ENCODE data around the gene SETD2. TPM values are rescaled to one million over a fixed set of nuclear protein-coding genes. Genes with fewer than 3 reads are reported as not detected.

SETD2 gene
- total and polyA plus RNA-seq, 2 experiments from 2014 or later = 11.9 to 37.8 TPM

DNA sequence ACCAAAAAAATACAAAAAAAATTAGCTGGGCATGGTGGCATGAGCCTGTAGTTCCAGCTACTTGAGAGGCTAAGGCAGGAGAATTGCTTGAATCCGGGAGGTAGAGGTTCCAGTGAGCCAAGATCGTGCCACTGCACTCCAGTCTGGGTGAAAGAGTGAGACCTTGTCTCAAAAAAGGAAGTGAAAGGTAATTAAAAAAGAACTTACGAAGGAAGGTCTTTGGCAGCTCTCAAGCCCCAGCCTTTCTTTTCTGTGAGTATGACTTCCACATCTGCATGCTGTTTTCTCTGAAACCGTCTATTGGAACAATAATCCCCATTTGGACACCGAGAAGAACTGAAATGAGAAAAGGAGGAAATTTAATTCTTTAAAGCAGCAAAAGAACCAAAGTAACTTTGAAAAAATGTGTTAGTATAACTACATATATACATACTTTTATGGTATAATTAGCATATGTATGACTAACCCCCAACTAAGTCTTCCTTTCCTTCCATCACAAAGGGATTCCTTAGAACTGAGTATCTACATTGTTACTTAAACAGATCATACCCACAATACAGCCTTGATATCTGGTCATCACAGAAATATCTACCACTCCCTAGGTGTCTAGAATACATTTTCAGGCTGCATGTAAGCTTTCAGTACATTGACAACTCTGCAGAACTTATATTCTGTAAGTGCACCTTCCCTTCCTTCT is 50.1 kb downstream of the SETD2 start:
- no peaks in the 10 kb centered on the region for H3K36me3 ChIP-seq (replicated peaks; ENCODE audit: insufficient read depth, low read depth)
- TF ChIP-seq EZH2phosphoT487 (IDR thresholded peaks at IDR 0.05; ENCODE audit: low read depth, severe bottlenecking, unreplicated experiment) (no peak), EZH2 (IDR thresholded peaks at IDR 0.05; ENCODE audit: borderline replicate concordance) (no peak)
- TF ChIP-seq, protein P1, sequence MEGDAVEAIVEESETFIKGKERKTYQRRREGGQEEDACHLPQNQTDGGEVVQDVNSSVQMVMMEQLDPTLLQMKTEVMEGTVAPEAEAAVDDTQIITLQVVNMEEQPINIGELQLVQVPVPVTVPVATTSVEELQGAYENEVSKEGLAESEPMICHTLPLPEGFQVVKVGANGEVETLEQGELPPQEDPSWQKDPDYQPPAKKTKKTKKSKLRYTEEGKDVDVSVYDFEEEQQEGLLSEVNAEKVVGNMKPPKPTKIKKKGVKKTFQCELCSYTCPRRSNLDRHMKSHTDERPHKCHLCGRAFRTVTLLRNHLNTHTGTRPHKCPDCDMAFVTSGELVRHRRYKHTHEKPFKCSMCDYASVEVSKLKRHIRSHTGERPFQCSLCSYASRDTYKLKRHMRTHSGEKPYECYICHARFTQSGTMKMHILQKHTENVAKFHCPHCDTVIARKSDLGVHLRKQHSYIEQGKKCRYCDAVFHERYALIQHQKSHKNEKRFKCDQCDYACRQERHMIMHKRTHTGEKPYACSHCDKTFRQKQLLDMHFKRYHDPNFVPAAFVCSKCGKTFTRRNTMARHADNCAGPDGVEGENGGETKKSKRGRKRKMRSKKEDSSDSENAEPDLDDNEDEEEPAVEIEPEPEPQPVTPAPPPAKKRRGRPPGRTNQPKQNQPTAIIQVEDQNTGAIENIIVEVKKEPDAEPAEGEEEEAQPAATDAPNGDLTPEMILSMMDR (IDR thresholded peaks at IDR 0.05; ENCODE audit: poor library complexity) = no peak
- peaks cover 27% of the 10 kb centered on the region for H3K79me2 ChIP-seq
- H3K4me2 ChIP-seq = no peak overlapping the region
- H2AFZ ChIP-seq = no peak overlapping the region
- DNase-seq (ENCODE audit: low spot score) = no peak
- no peak overlapping the region for H3K4me3 ChIP-seq
- peaks cover 4% of the 10 kb centered on the region for H4K20me1 ChIP-seq (ENCODE audit: insufficient read depth, poor library complexity, severe bottlenecking)
- WGBS (ENCODE audit: low lambda C conversion rate, missing lambda C conversion rate) = 94% methylated on average over 5 of the region's 5 CpGs
- H3K27ac ChIP-seq = no peak overlapping the region
- no peaks in the 10 kb centered on the region for H3K9me2 ChIP-seq (replicated peaks; ENCODE audit: insufficient read depth)
- no peaks in the 10 kb centered on the region for H3K27me3 ChIP-seq
- H3K4me1 ChIP-seq (ENCODE audit: insufficient read depth) = no peaks in the 10 kb centered on the region
- H3K9me3 ChIP-seq (ENCODE audit: low read depth) = no peaks in the 10 kb centered on the region

- Histone ChIP-seq H3K36me3 (replicated peaks; ENCODE audit: insufficient read depth, low read depth) (no peaks in the 10 kb centered on the region), H2AFZ (no peak overlapping the region), H4K20me1 (ENCODE audit: insufficient read depth, poor library complexity, severe bottlenecking) (peaks cover 4% of the 10 kb centered on the region), H3K9me3 (ENCODE audit: low read depth) (no peaks in the 10 kb centered on the region), H3K4me3 (no peak overlapping the region), H3K4me2 (no peak overlapping the region), H3K27me3 (no peaks in the 10 kb centered on the region), H3K79me2 (peaks cover 26% of the 10 kb centered on the region), H3K27ac (no peak overlapping the region), H3K9me2 (replicated peaks; ENCODE audit: insufficient read depth) (no peaks in the 10 kb centered on the region), H3K4me1 (ENCODE audit: insufficient read depth) (no peaks in the 10 kb centered on the region)
- WGBS (ENCODE audit: low lambda C conversion rate, missing lambda C conversion rate) = 98% methylated on average over 2 of the region's 2 CpGs
- no peak for TF ChIP-seq EZH2 (IDR thresholded peaks at IDR 0.05; ENCODE audit: borderline replicate concordance)
- TF ChIP-seq, protein P1 (IDR thresholded peaks at IDR 0.05; ENCODE audit: poor library complexity) = no peak
- no peak for TF ChIP-seq EZH2phosphoT487 (IDR thresholded peaks at IDR 0.05; ENCODE audit: low read depth, severe bottlenecking, unreplicated experiment)
- no peak for DNase-seq (ENCODE audit: low spot score)
Observed at GRCh38 chr3:47112997-47113396, 50.9 kb downstream of the SETD2 start.

DNA sequence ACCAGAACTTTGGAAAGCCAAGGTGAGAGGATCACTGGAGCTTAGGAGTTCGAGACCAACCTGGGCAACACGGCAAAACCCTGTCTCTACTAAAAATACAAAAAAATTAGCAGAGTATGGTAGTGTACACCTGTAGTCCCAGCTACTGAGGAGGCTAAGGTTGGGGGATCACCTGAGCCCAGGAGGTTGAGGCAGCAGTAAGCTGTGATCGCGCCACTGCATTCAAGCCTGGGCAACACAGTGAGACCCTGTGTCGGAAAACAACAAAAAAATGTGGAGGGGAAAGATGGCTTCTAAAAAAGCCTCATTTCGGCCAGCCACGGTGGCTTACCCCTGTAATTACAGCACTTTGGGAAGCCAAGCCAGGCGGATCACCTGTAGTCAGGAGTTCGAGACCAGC is 54.5 kb downstream of the SETD2 start:
- Histone ChIP-seq H4K20me1 (ENCODE audit: insufficient read depth, poor library complexity, severe bottlenecking) (peaks cover 4% of the 10 kb centered on the region), H3K4me3 (no peak overlapping the region), H3K9me3 (ENCODE audit: low read depth) (no peaks in the 10 kb centered on the region), H2AFZ (no peak overlapping the region), H3K36me3 (replicated peaks; ENCODE audit: insufficient read depth, low read depth) (no peaks in the 10 kb centered on the region), H3K4me1 (ENCODE audit: insufficient read depth) (no peaks in the 10 kb centered on the region), H3K9me2 (replicated peaks; ENCODE audit: insufficient read depth) (no peaks in the 10 kb centered on the region), H3K27me3 (no peaks in the 10 kb centered on the region), H3K79me2 (peaks cover 26% of the 10 kb centered on the region), H3K27ac (no peak overlapping the region), H3K4me2 (no peak overlapping the region)
- TF ChIP-seq EZH2phosphoT487 (IDR thresholded peaks at IDR 0.05; ENCODE audit: low read depth, severe bottlenecking, unreplicated experiment) (no peak), EZH2 (IDR thresholded peaks at IDR 0.05; ENCODE audit: borderline replicate concordance) (no peak)
- TF ChIP-seq, protein P1 (IDR thresholded peaks at IDR 0.05; ENCODE audit: poor library complexity) = no peak
- WGBS (ENCODE audit: low lambda C conversion rate, missing lambda C conversion rate) = 95% methylated on average over 9 of the region's 9 CpGs
- DNase-seq (ENCODE audit: low spot score) = no peak
